COR-L47 (cell line): Measurements from ENCODE around the gene C1orf116.
A peak's percentile ranks its signal among the peaks of the same experiment; 100 is the strongest.
"Not testable (repeated sequence)": the region's sequence is repeated elsewhere in the genome, so short reads cannot be mapped to it uniquely, and the experiment has no call there.

Source experiments
- DNase-seq: peaks from one replicate; lab custom pipeline; 2025; lab: John Stamatoyannopoulos, UW

C1orf116 gene

DNA sequence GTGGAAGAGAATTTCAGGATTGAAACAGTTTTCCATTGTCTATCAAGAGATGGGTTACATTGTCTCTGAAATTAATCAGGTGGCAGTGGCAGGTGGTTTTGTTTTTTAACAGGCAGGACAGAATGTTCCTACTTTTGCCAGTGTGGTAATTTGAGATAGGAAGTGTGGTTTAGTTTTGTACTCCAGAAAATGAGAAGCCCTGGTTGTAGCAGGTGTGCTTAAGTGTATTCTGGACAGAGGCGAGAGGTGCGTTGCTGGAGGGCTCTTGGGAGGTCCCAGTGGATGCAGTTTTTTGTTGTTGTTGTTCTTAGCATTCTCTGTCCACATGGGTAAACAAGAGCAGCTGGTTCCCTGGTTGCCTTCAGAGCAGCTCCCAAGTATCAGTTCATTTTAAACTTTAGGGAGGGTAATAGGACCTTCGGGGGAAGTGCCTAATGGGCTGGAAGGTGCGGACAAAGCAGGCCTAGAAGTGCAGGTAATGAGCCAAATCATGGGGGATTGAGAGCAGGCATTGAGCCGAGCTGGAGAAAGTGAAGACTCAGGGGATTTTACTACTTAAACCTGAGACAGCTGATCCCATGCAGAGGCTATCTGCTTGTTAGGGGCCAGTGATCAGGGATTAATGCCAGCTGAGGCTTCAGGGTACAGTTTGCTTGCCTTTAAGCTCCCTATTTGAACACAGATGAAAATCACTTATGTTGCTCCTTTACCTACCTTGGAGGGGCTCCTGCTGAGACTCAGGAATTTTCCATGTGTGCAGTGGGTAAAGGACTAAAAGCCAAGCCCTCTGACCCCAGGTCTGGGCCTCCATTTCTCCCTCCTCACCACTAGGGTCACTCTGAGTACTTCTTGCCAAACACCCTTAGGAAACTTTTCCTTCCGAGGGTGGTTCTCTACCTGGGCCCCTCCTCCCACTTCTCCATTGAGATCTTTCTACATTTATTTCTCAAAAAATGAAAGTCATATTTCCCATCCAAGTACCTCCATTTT lies 26.6 kb upstream of the C1orf116 start:
- no peak for DNase-seq

DNA sequence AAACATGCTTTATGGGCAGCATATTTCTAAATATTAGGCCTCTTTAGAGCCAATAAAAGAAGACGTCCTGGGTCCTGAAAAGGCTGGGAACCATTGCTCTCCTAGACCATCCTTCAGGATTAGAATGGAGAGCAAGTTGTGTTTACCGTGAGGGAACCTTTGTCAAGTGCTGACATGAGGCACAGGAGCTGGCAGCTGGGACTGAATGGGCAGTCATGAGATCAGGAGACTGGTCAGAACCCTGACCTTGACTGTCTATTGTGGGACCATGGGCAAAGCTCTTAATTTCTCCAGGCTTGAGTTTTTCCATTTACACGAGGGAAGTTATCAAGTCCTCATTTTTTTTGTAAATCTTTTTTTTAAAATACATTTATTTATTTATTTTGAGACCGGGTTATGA lies 25.7 kb upstream of the C1orf116 start:
- DNase-seq, result no peak

DNA sequence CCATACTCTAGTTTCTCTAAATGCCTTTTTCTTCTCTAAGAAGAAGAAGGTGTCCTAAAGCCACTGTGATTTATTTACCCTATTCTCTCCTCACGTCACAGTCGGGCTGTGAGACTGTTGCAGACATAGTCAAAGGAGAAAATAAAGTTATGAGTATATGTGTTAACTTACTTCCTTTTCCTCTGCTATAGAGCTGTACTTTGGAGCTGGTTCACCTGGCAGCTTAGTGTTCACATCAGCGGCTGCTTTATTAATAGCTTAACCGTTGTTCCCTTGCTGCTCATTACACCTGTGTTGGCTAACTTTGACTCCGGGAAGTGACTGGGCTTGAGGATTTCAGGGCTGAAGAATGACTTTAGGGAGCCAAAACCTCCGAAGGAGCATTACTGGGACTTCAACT lies 24.1 kb upstream of the C1orf116 start:
- DNase-seq, result no peak

DNA sequence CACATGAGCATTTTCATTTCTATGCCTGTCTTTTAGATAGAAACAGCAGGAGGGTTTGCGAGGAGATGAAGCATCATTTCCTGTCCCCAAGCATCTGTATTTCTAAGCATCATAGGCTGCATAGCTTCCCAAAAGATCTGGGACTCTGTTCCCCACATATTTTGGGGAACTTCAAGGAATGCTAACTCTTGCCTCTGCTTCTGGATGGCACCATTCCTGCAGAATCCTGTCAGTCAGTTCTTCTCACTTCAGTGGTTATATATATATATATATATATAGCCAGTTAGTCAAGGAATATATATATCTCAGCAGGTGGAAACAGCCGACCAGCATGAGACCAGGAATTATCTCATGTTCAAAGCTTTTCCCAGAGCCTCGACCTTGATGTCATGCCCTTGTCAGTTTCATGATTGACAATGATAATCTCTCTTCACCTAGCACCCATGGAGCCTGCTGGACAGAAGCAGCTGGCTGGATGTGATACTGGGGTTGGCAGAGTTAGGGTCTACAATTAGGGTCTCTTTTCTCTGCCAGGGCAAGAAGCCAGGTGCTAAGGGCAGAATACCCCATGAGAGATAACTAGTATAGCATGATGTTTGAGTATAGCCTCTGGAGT lies 22.9 kb upstream of the C1orf116 start:
- no peak for DNase-seq

DNA sequence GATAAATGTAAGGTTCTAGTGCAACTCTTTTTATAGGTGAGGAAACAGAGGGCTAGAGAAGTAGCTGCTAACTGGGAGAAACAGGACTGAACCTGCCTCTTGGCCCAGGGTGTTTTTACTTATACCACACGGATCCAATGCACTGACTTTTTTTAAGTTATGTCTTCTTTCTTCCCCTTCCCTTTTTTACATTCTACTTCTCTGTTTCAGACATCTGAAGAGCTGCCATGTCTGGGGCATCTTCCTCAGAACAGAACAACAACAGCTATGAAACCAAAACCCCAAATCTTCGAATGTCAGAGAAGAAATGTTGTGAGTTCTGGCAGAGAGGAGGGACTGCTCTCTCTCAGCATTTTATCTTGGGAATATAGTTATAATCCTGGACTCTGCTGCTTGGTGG lies 21.9 kb upstream of the C1orf116 start:
- DNase-seq, result no peak

DNA sequence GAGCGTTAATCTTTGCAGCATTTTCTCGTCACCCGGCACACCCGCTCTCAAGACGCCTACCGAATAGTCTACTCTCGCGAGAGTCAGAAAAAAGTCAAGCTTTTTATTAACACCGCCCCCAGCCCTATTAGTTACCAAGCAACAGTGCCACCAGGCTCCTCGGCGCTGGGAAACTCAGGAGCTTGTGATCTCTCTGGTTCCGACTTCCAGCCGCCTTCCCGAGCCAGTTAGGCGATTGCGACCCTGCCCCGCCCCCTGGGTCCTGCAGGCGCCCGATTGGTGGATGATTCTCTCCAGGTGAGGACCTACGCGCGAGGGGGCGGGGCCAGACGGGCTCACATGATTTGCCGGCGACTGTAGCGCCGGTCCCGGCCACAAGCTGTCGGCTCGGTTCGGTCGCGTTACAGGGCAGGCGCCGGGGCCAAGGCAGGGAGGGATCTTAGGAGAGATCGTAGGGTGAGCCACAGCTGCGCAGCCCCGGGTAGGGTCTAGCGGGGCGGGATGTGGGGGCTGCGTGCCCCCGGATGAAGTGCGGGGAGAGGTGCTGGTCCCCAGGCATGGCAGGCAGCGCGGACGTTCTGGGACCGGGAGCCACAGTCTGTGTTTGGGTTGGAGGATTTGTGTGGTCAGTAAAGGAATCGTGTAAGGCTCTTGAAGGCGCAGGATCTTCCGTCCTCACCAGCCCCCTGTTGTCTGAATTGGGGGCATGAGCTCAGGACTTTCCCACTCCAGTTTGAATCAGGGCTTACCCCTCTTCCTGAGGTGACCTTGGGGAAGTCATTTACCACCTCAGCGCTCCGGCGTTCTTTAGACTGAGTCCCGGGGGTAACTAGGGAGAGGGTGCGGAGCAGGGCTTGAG lies 20.6 kb upstream of the C1orf116 start, which contains the start of gene PFKFB2:
Gene PFKFB2, plus strand, starts transcription at position 365 of the 859 bp plus-strand sequence. CDS start 1,443 bp downstream, outside the sequence.
- DNase-seq, result peak; percentile 100

DNA sequence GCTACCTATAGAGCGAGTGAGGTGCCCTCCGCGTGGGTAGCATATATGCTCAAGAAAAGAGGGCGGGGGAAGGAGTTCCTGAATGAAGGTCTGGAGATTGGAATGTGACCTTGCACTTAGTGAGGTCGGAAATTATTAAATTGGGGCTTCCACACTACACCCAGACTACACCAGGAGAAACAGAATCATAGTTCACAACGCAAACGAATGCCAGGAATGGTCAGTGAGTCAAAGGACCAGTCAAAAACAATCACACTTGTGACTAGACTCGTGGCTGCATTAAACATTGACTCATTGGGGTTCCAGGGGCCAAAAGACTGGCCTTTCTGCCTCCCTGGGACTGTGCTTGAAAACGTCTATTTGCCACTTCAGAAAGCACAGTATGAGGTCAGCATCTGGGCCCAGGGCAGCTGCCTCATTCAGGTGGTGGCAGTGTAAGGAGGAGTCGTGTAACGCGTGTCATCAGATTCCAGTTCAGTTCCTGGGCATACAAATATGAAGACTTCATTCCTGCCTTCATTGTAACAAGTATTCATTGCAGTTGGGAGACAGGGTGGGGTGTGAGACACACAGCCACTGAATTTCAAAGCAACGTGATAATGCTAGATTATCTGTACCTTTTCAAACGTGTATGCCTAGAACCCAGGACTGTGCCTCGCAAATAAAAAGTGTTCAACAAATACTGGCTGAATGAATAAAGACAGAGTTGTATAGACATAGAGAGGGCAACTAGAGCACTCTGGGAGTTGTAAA lies 18.8 kb upstream of the C1orf116 start, which contains the start of gene YOD1:
Gene YOD1, minus strand, starts transcription at position 18 of the 753 bp plus-strand sequence. CDS start 178 bp downstream, outside the sequence.
- no peak for DNase-seq

DNA sequence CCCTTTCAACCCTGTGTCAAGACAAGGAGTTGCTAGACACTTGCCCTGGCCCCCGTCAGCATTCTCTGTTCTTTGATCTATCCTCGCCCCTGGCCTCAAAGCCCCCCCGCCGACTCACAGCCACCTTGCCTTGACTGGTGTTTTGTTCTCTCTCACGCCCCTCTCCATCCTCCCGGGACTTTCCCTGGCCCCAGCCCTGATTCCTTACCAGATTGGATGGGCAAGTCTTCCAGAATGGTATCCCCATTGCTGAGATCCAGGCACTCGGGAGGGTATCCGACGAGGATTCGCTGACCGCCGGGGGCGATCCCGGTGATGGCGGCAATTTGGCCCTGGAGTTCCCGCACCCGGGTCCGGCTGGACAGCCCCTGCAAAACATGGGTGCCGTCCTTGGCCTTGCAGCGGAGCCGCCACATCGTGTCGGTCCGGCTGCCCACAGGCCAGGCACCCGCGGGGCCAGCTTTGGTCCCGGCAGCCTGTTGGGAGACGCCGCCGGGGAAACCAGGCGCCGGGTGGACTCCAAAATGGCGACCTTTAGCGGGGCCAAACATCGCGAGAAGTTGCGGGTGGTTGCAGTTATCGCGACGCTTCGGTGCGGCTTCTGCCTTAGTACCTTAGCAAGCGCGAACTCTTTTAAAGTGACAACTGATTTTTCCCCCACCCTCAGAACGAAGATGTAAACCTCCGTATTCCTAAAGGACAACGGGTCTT lies 18.1 kb upstream of the C1orf116 start:
- DNase-seq, result peak; percentile 89

DNA sequence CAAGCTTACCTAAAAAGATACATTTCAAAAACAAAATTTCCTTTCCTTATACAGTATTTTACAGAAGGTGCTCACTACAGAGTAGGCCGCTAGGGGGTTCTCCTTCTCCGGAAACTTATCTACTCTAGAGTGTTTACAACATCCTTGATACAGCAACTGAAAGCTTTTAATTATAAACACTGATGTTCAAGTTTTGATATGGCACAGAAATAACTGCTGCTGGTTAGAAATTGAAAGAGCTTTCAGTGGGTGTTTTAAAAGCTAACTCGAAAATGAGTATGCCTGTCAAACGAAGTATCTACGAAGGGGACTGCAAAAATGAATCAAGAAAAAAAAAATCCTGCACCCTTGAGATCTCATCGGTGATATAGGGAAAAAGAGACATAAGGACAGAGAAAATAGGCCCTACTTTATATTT lies 17.4 kb upstream of the C1orf116 start:
- peak; percentile 8 for DNase-seq

DNA sequence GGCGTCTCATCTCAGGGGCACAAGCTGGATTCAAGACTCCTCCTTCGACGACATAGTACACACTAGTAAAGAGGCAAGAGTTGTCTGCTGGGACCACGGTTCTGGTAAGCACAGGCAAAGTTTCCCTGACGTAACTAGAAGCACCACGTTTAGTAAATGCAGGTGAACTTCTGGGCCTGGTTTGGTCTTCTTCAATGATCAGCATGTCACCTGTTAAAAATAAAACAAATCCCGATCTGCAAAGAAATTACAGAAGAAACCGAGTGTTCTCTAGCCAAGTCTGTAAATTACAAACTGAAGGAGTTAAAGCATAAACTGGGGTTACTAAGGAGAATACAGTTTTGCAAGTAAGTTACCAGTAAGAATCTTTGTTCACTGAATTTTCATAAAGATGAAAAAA lies 17.0 kb upstream of the C1orf116 start:
- DNase-seq, result no peak

DNA sequence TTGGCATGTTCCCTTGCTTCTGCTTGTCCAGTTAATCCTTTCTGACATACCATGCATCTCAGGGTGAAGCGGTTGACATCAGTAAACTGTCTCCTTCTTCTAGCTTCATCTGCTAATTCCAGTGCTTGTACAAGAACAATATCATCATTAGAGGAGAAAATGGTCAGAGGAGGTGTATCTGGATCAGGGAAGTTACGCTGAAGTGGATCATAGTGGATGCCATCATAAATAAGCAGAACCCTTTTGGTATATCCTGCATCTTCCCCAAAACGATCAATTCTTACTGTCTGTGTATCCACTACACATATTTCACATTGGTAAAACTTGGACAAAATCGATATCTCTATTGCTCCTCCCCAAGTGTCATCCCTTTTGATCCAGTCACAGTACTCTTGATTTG lies 16.5 kb upstream of the C1orf116 start:
- DNase-seq, result no peak

DNA sequence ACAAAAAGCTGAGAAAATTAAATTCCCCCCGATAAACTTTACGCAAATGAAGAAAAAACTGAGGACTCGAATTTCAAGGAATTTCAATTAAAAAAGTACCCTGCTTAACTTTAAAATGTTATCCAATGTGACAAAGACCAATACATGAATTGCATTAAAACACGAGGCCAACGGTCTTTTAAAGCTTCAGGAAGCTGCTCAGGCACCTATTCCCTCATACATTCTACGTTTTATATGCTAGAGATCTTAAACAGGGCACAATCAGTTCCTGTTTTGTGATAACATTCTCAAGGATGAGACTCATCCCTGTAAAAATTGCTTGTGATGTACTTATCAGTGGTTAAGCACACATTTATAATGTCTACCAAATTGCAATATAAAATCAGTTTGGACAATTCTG lies 15.5 kb upstream of the C1orf116 start:
- DNase-seq, result no peak

DNA sequence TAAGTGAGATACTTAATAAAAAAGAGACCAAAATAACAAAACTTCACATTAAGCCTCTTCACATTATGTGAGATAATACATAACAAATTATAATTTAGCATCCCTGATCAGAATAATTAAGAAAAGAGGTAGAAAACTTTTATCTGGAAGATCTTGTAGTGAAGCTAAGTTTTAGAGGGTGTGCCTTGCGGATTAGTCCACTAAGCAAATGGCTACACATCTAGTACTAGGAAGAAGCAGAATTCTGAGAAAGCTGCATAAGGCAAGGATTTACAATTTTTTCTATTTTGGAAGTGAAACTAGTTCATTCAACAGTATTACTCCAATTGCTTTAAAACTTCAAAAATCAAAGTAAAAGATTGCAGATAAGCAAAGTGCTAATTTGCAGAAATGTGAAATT lies 14.9 kb upstream of the C1orf116 start:
- DNase-seq, result no peak

DNA sequence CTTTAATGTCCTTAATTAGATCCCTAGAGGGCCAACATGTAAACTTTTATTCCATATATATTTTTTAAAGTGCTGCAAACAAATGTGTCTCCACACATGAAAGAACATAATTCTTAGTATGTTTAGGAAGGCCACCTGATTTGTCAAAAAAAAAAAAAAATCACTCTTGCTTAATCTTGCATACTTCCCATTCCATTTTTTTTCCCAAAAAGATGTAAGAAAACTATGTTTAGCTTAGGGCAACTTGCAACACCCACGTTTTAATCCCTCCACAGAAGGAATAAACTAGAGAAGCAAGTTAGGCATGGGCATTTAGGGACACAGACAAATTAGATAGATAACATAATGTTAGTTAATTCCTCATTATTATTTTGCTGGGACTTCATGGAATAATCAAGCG lies 12.9 kb upstream of the C1orf116 start:
- DNase-seq, result no peak

DNA sequence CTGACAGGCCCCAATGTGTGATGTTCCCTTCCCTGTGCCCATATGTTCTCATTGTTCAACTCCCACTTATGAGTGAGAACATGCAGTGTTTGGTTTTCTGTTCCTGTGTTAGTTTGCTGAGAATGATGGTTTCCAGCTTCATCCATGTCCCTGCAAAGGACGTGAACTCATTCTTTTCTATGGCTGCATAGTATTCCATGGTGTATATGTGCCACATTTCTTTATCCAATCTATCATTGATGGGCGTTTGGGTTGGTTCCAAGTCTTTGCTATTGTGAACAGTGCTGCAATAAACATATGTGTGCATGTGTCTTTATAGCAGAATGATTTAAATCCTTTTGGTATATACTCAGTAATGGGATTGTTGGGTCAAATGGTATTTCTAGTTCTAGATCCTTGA lies 8.8 kb upstream of the C1orf116 start:
- DNase-seq, result not testable (repeated sequence)

DNA sequence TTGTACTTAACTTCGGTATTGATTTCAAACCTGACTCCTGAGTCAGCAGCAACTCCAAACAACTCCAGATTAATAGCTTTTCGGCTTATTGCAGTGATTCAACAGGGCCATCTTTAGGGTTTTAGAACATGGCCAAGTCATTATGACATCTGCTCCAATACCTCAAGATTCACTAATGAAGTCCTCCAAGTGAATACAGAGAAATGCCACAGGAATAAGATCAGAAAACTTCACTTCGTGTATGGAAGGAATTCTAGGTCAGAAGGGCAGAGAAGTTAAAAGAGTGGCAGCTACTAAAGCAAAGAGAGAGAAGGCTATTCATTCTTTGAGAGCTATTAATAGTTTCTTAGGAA lies 7.6 kb upstream of the C1orf116 start:
- no peak for DNase-seq

DNA sequence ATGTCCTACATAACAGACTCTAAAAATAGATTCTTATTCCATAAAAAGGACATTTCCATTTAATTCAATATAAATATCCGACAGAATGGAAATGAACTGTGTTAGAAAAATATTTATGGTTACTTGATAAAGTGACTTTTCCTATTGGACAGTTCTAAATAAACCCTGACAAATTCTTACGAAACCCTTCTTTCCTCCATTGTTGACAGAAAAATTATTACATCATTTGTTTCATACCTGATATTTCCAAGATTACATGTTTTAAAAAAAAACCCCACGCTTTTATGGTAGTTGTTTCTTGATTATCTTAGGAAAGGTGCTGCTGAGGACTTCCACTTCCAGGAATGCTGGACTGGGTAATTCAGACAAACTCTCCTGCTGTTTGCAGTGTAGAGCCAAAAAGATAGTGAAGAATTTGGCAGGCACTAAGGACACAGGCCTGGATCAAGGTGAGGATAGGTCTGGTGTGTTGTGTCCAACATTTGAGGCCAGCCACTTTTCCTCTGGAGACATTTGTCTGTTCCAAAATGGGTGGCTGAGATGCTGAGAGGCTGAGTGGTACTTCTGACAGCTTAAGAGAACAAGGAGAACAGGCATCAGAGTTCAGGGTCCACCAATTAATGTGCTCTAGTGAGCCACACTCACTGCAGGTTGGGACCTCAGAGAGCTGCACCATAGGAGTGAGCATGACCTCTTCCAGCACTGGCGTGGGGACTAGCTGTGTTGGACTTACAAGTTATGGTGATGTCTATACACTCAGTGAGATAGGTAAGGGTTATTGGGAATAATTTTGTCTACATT lies 7.0 kb upstream of the C1orf116 start:
- no peak for DNase-seq

DNA sequence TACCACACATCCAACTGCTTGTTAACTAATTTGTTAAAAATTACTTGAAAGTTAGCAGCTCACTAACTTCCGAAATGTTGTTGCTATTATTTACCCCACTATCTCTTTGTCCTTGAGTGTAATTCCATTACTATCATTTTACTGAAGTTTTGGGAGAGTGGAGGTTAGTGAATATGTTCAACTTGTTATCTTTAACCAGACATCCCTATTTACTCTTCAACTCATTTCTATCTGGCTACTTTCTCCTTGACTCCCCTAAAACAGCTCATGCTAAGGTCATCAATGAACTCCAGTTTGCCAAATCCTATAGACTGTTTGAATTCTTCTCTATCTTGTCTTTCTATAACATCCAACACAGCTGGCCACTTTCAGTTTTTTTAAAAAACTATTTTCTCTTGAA lies 4.3 kb upstream of the C1orf116 start:
- DNase-seq, result no peak

DNA sequence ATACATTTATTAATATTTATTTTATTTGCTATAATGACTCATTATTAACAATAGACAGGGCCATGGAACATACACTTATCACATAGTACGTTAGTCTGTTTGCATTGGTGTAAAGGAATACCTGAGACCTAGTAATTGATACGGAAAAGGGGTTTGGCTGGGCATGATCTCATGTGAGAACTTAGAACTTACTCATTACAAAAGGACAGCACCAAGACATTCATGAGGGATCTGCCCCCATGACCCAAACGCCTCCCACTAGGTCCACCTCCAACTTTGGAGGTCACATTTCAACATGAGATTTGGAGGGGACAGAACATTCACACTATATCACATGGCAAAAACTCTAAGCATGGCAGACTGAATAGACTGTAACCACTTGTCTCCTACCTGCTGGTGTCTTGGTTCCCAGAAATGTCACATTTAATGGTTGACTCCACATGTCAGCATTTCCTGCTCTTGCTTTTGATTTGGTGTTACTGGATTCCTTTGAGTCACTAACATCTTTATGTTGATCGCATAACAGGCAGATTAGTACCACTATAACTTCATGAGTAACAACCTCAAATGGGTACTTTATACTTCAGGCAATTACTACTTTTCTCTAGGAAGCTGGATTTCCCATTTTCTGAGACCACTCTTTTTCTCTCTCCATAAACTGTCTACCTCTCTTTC lies 3.5 kb upstream of the C1orf116 start:
- DNase-seq, result no peak
